ENCODE measurements around the gene PTPRU.

GRCh38 chr1:29236712-29237128, 398 bp downstream of the PTPRU start:
- TF ChIP-seq CTCF (IDR thresholded peaks at IDR 0.05) (no peak), ZFX (IDR thresholded peaks at IDR 0.05; ENCODE audit: borderline replicate concordance) (no peak)
